ENCODE data around the gene GOSR2. TPM values are rescaled to one million over a fixed set of nuclear protein-coding genes. Genes with fewer than 3 reads are reported as not detected.
"Not testable (repeated sequence)": the region's sequence is repeated elsewhere in the genome, so short reads cannot be mapped to it uniquely, and the experiment has no call there.

Gene GOSR2
- total RNA-seq, 1 experiment from 2014 or later = 52.9 TPM

DNA sequence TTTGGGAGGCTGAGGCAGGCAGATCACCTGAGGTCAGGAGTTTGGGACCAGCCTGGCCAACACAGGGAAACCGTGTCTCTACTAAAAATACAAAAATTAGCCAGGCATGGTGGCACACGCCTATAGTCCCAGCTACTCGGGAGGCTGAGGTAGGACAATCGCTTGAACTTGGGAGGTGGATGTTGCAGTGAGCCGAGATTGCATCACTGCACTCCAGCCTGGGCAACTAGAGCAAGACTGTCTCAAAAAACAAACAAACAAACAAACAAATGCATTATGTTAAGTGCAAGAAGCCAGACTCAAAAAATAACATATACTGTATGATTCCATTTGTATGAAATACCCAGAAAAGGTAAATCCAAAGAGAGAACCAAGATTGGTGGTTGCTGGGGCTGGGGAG, 65.0 kb downstream of the GOSR2 start:
- intact Hi-C loops (cut with micrococcal nuclease); RAD21 ChIA-PET (ENCODE audit: low non-redundant PET in 1 of 2, low total read pairs in 2 of 2, uncharacterized antibody in 2 of 2, unreplicated experiment in 2 of 2); BruUV-seq (replicated peaks): not testable (repeated sequence)

DNA sequence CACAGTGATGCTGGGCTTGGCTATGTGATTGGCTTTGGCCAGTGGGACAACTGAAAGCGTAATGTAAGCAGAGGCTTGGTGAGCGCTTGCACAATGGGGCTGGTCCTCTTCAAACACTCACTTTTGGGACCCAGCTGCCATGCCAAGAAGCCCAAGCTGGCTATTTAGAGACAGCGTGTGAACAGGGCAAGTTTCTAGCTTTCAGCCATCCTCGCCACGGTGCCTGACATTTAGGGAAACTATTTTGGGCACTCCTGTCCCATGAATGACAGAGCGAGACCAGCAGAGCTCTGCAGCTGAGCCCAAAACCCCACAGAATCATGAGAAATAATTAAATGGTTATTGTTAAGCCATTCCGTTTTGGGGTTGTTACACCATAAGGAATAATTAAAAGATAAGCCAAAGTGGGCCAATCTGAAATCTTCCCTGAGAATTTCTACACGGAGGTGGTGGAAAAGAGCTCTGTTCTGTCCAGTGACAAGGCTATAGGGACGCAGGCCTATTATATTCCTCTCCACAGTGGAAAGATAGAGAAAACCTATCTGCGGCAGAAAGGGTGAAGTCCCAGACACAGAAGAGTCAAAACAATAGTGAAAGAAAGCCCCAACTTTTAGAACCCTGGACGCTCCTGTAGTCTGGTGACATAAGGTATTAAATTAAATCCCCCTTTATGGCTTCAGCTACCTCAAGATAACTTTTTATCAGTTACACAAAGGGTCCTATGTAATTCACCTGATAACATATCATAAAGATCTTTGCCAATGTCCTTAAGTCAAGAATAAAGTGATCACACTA, 66.9 kb downstream of the GOSR2 start:
- no peak overlapping the region for H3K9ac ChIP-seq (ENCODE audit: low read length)
- TF ChIP-seq TCF7L2 (IDR thresholded peaks at IDR 0.05; ENCODE audit: borderline replicate concordance, extremely low read depth, insufficient read depth, insufficient read length) (no peak), CBX3 (IDR thresholded peaks at IDR 0.05; ENCODE audit: low read depth) (no peak), EZH2phosphoT487 (IDR thresholded peaks at IDR 0.05; ENCODE audit: borderline replicate concordance) (no peak), POLR2AphosphoS5 (IDR thresholded peaks at IDR 0.05; ENCODE audit: low read depth, low read length) (no peak), ZNF274 (IDR thresholded peaks at IDR 0.05; ENCODE audit: low read depth, low read length) (no peak), RAD21 (IDR thresholded peaks at IDR 0.05; ENCODE audit: low read depth) (no peak), ZFX (IDR thresholded peaks at IDR 0.05) (no peak), FOSL1 (IDR thresholded peaks at IDR 0.05; ENCODE audit: low read depth) (no peak)
- TF ChIP-seq, protein P1, sequence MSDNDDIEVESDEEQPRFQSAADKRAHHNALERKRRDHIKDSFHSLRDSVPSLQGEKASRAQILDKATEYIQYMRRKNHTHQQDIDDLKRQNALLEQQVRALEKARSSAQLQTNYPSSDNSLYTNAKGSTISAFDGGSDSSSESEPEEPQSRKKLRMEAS (IDR thresholded peaks at IDR 0.05) = no peak
- TF ChIP-seq, protein P2, sequence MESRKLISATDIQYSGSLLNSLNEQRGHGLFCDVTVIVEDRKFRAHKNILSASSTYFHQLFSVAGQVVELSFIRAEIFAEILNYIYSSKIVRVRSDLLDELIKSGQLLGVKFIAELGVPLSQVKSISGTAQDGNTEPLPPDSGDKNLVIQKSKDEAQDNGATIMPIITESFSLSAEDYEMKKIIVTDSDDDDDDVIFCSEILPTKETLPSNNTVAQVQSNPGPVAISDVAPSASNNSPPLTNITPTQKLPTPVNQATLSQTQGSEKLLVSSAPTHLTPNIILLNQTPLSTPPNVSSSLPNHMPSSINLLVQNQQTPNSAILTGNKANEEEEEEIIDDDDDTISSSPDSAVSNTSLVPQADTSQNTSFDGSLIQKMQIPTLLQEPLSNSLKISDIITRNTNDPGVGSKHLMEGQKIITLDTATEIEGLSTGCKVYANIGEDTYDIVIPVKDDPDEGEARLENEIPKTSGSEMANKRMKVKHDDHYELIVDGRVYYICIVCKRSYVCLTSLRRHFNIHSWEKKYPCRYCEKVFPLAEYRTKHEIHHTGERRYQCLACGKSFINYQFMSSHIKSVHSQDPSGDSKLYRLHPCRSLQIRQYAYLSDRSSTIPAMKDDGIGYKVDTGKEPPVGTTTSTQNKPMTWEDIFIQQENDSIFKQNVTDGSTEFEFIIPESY (IDR thresholded peaks at IDR 0.05; ENCODE audit: extremely low read depth, insufficient replicate concordance, low read length) = no peak
- no peaks in the 10 kb centered on the region for H3K36me3 ChIP-seq (ENCODE audit: control insufficient read depth in 1 of 2, insufficient read depth in 2 of 2, low read length in 2 of 2)
- H3K9me2 ChIP-seq (ENCODE audit: insufficient read depth) = no peaks in the 10 kb centered on the region
- intact Hi-C loops (cut with micrococcal nuclease) = no loop called here
- no peaks in the 10 kb centered on the region for H3K27me3 ChIP-seq (ENCODE audit: insufficient read depth, low read length)
- H4K20me1 ChIP-seq (ENCODE audit: insufficient read depth) = no peaks in the 10 kb centered on the region
- ChIA-PET CTCF (interaction anchor here (1.3 kb wide), 1 partner anchor 48 kb away, joined by 3 read pairs; no protein-coding TSS in a partner anchor), RAD21 (ENCODE audit: low non-redundant PET in 1 of 2, low total read pairs in 2 of 2, uncharacterized antibody in 2 of 2, unreplicated experiment in 2 of 2) (no interaction called here), POLR2A (no interaction called here)
- no TSS peak for BruUV-seq (replicated peaks)
- no peaks in the 10 kb centered on the region for H3K79me2 ChIP-seq (ENCODE audit: insufficient read depth, low read length)
- no peak overlapping the region for H3K4me2 ChIP-seq (ENCODE audit: low read length)
- H3K9me3 ChIP-seq (ENCODE audit: control insufficient read depth in 1 of 2, insufficient read depth in 1 of 2, low read depth in 1 of 2, low read length in 2 of 2) = no peaks in the 10 kb centered on the region
- no peak overlapping the region for H2AFZ ChIP-seq (ENCODE audit: low read depth, low read length, poor library complexity, severe bottlenecking)
- H3K27ac ChIP-seq (ENCODE audit: low read depth, low read length) = no peak overlapping the region
- DNase-seq (ENCODE audit: low read depth, low spot score) (no peak), ATAC-seq (no peak)
- H3K4me1 ChIP-seq (ENCODE audit: control insufficient read depth in 1 of 2, insufficient read depth in 2 of 2, low read length in 2 of 2) = no peaks in the 10 kb centered on the region
- H3K4me3 ChIP-seq (replicated peaks in 1 of 2; ENCODE audit: low read depth in 1 of 2, low read length in 2 of 2) = no peak overlapping the region

More for the DNA sequence above, 65.0 kb downstream of the GOSR2 start:
- H3K79me2 ChIP-seq (ENCODE audit: insufficient read depth, low read length); POLR2A ChIA-PET; H3K4me1 ChIP-seq (ENCODE audit: control insufficient read depth in 1 of 2, insufficient read depth in 2 of 2, low read length in 2 of 2); CTCF ChIA-PET; H4K20me1 ChIP-seq (ENCODE audit: insufficient read depth); H3K9me3 ChIP-seq (ENCODE audit: control insufficient read depth in 1 of 2, insufficient read depth in 1 of 2, low read depth in 1 of 2, low read length in 2 of 2); H3K4me3 ChIP-seq (replicated peaks in 1 of 2; ENCODE audit: low read depth in 1 of 2, low read length in 2 of 2); H3K4me2 ChIP-seq (ENCODE audit: low read length); H3K27ac ChIP-seq (ENCODE audit: low read depth, low read length); H3K27me3 ChIP-seq (ENCODE audit: insufficient read depth, low read length); DNase-seq (ENCODE audit: low read depth, low spot score); H3K9me2 ChIP-seq (ENCODE audit: insufficient read depth); H2AFZ ChIP-seq (ENCODE audit: low read depth, low read length, poor library complexity, severe bottlenecking); ATAC-seq; H3K36me3 ChIP-seq (ENCODE audit: control insufficient read depth in 1 of 2, insufficient read depth in 2 of 2, low read length in 2 of 2); H3K9ac ChIP-seq (ENCODE audit: low read length): not testable (repeated sequence)

All from HCT116 (cell line).